DOHH2 (cell line): ENCODE data around the gene GGA2.

Experiments
- CTCF ChIP-seq: fragments of 200-600 bp; sonication (generic); IDR thresholded peaks from one replicate; pipeline ENCODE4 v1.5.1; 2014; ENCODE audit warnings: antibody characterized with exemption, mild to moderate bottlenecking, low read depth, low read length; ENCODE audit not compliant: poor library complexity, severe bottlenecking
- EZH2phosphoT487 ChIP-seq: fragments of 200-600 bp; sonication (generic); IDR thresholded peaks from 2 replicates; pipeline ENCODE4 v1.6.1; 2017; ENCODE audit warnings: borderline replicate concordance, mild to moderate bottlenecking, antibody characterized with exemption, low read length, moderate library complexity, mixed read lengths

GRCh38 chr16:23423496-23424049 lies 86.7 kb downstream of the GGA2 start:
- TF ChIP-seq CTCF = no peak
- TF ChIP-seq EZH2phosphoT487 = no peak
